H1 (cell line): ENCODE results near the gene HAND1.

ENCODE experiments used
- CTCF ChIP-seq, 3 experiments: IDR thresholded peaks; 1 replicate in 2 of 3; 2 replicates in 1 of 3; pipeline versions ENCODE4 v1.5.1 to v1.6.1; 2011; ENCODE audit warnings: low read length in 3 of 3, mild to moderate bottlenecking in 3 of 3, inconsistent platforms in 2 of 3, low read depth in 1 of 3, moderate library complexity in 1 of 3; ENCODE audit not compliant: insufficient read depth in 1 of 3; ENCODE audit errors: control extremely low read depth in 1 of 3
- POLR2A ChIP-seq, 2 experiments: IDR thresholded peaks; 1 replicate in 1 of 2; 2 replicates in 1 of 2; pipeline ENCODE4 v1.6.1; 2011; ENCODE audit warnings: low read depth in 2 of 2, low read length in 2 of 2, mild to moderate bottlenecking in 2 of 2; ENCODE audit errors: control extremely low read depth in 1 of 2

GRCh38 chr5:154523104-154523503 lies 45.1 kb upstream of the HAND1 start:
- TF ChIP-seq CTCF (IDR thresholded peaks at IDR 0.05; ENCODE audit: control extremely low read depth in 1 of 3, insufficient read depth in 1 of 3, low read depth in 1 of 3, low read length in 3 of 3) (no peak), POLR2A (IDR thresholded peaks at IDR 0.05; ENCODE audit: control extremely low read depth in 1 of 2, low read depth in 2 of 2, low read length in 2 of 2) (no peak)
